T-helper 2 cell treated with Interferon-gamma antibody and Interleukin-4, amounts not matched to agents 5 μg/mL and 100 μg/mL, for 36 hours (primary cell): ENCODE results near the gene SLC22A17.

Source experiments
- DNase-seq: peaks from one replicate; pipeline ENCODE4 v3.0.0; 2021; ENCODE audit warnings: low spot score
- H3K27ac Mint-ChIP-seq: one replicate; pipeline ENCODE4 v1.8.0; 2021; ENCODE audit warnings: mild to moderate bottlenecking, mixed read lengths
- H3K27me3 Mint-ChIP-seq: one replicate; pipeline ENCODE4 v1.8.0; 2021; ENCODE audit warnings: low read depth, mixed read lengths
- H3K36me3 Mint-ChIP-seq: one replicate; pipeline ENCODE4 v1.8.0; 2021; ENCODE audit warnings: low read depth, mixed read lengths
- H3K4me1 Mint-ChIP-seq: one replicate; pipeline ENCODE4 v1.8.0; 2021; ENCODE audit warnings: low read depth, mixed read lengths
- H3K4me3 Mint-ChIP-seq: one replicate; pipeline ENCODE4 v1.8.0; 2022; ENCODE audit warnings: mild to moderate bottlenecking, moderate library complexity, mixed read lengths
- H3K9me3 Mint-ChIP-seq: one replicate; pipeline ENCODE4 v1.8.0; 2021; ENCODE audit warnings: mixed read lengths

The SLC22A17 gene

DNA sequence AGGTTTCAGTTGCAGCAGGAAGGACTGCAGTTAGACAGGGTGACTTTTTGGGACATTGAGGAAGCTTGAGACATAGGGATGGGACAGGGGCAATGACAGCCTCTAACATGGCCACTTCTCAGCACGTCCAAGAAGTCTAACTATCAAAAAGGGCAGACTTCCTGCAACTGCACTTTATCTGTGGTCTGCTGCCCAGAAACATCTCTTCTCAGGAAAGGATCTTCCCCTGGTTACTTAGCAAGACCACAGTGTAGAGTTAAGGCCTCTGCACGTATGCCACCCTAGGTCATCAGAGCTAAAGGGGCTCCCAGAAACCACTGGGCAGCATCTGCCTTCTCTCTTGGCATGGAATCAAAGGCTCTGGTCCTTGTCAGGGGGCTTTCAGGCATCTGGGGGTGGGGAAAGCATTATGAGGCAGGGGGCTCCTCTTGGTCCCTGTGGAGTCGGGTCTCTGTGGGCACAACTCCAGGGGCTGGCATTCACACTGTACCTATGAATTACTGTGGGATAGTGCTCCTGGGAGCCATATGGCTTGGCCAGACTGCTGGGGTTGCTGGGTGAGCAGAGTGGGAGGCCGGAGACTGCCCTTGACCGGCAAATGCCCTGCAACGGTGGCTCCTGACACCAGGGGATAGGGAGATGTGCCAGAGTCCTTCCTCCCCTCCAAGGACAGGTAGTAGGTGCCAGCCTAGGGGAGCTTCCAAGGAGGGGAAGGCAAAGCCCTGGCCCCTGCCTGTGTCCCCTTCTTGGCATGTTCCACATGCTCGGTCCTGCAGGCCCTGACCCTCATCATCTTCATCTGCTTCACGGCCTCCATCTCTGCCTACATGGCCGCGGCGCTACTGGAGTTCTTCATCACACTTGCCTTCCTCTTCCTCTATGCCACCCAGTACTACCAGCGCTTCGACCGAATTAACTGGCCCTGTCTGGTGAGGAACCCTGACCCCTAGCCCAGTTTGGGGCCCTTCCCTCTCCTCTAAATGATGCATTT is 25.2 kb upstream of the SLC22A17 start:
- Mint-ChIP-seq H3K36me3 (no peaks in the 10 kb centered on the region), H3K27me3 (peaks cover 8% of the 10 kb centered on the region), H3K27ac (no peak overlapping the region), H3K9me3 (no peaks in the 10 kb centered on the region), H3K4me1 (no peaks in the 10 kb centered on the region), H3K4me3 (no peak overlapping the region)
- no peak for DNase-seq

DNA sequence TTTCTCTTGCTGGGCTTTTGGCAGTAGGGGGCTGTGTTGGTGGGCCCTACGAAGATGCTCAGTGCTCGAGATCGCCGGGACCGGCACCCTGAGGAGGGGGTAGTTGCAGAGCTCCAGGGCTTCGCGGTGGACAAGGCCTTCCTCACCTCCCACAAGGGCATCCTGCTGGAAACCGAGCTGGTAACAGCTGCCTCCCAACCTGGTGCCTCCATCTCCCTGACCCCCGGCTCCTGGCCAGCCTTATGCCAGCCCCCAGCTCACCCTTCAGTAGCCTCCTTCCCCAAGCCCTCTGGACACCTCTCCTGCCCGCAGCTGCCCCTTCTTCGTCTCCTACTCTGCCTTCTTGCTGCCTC is 24.5 kb upstream of the SLC22A17 start:
- Mint-ChIP-seq H3K9me3 (no peaks in the 10 kb centered on the region), H3K4me3 (no peak overlapping the region), H3K27me3 (peaks cover 8% of the 10 kb centered on the region), H3K27ac (no peak overlapping the region), H3K4me1 (no peaks in the 10 kb centered on the region), H3K36me3 (no peaks in the 10 kb centered on the region)
- DNase-seq = no peak

DNA sequence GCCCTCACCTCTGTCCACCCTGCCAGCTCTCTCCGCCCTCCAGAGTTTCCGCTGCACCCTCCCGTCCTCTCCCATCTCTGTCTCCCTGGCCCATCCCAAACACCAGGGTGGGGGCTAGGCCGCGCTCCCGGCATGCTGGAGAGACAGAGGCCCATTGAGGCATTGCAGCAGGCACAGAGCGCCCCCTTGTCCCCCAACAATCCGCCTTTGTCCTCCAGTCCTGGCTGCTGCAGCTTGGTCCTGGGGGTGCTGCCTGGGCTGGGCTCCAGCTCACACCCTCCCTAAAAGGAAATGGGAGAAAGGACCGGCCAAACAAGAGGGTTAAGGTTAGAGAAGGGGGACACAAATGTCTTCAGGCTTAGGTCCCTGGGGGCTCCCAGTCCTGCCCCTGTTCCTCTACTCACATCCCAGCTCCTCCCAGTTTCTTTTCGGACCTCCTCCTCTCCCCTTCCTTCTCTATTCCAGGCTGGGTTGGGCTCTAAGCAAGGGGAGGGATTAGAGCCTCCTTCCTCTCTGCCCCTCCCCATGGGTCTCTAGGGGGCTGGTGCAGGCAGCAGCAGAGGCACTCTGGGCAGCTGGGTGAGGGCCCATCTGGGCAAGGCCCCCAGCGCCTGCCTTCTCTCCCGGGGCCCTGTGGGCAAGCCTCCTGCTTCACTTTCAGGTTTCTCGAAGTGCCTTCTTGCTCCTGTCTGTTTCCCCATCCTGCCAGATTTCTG is 24.0 kb upstream of the SLC22A17 start, which contains the start of gene CMTM5:
TSS of gene CMTM5 (plus strand) at position 565 of the 716 bp plus-strand sequence. CDS start 206 bp downstream, outside the sequence.
- no peak within 1 kb of the TSS for H3K4me3 Mint-ChIP-seq
- H3K27ac Mint-ChIP-seq = no peak within 1 kb of the TSS
- H3K27me3 Mint-ChIP-seq = peaks cover 5% of the 10 kb centered on the region
- no peaks in the 10 kb centered on the region for H3K4me1 Mint-ChIP-seq
- H3K9me3 Mint-ChIP-seq = no peaks in the 10 kb centered on the region
- H3K36me3 Mint-ChIP-seq = no peaks in the 10 kb centered on the region
- no peak for DNase-seq

DNA sequence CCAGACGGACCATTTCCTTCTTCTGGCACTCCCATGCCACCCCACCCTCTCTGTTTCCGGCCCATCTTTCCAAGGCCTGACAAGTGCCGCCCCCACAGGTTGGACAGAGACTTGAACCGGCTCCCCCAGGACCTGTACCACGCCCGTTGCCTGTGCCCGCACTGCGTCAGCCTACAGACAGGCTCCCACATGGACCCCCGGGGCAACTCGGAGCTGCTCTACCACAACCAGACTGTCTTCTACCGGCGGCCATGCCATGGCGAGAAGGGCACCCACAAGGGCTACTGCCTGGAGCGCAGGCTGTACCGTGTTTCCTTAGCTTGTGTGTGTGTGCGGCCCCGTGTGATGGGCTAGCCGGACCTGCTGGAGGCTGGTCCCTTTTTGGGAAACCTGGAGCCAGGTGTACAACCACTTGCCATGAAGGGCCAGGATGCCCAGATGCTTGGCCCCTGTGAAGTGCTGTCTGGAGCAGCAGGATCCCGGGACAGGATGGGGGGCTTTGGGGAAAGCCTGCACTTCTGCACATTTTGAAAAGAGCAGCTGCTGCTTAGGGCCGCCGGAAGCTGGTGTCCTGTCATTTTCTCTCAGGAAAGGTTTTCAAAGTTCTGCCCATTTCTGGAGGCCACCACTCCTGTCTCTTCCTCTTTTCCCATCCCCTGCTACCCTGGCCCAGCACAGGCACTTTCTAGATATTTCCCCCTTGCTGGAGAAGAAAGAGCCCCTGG is 23.0 kb upstream of the SLC22A17 start:
- DNase-seq = no peak
- Mint-ChIP-seq H3K4me3 (no peak overlapping the region), H3K27ac (no peak overlapping the region), H3K4me1 (no peaks in the 10 kb centered on the region), H3K36me3 (no peaks in the 10 kb centered on the region), H3K9me3 (no peaks in the 10 kb centered on the region), H3K27me3 (peaks cover 7% of the 10 kb centered on the region)

DNA sequence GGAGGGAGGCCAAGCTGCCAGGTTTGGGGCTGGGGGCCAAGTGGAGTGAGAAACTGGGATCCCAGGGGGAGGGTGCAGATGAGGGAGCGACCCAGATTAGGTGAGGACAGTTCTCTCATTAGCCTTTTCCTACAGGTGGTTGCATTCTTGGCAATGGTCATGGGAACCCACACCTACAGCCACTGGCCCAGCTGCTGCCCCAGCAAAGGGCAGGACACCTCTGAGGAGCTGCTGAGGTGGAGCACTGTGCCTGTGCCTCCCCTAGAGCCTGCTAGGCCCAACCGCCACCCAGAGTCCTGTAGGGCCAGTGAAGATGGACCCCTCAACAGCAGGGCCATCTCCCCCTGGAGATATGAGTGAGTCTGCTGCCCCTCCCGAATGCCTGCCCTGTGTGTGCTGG is 20.4 kb upstream of the SLC22A17 start:
- Mint-ChIP-seq H3K4me3 (no peak overlapping the region), H3K4me1 (no peaks in the 10 kb centered on the region), H3K36me3 (no peaks in the 10 kb centered on the region), H3K9me3 (no peaks in the 10 kb centered on the region), H3K27me3 (peaks cover 17% of the 10 kb centered on the region), H3K27ac (no peak overlapping the region)
- DNase-seq = no peak

DNA sequence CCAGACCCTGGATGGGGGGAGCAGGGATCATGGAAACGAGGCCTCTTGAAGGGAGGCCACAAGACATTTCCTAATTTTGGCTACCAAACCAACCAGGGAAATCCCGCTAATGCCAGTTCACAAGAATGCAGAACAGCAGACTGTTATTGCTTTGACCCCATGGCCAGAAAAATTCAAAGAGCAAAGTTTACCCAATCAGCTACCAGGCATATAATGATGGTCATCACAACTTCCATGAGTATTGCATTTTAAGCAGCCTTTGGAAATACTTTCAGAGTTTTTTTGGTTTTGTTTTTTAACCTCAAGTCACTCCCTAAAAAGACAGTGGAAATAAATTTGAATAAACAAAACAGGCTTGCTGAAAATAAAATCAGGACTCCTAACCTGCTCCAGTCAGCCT is 19.8 kb upstream of the SLC22A17 start, which contains the start of gene IL25:
TSS of gene IL25 (plus strand) at position 301 of the 400 bp plus-strand sequence.
- no peaks in the 10 kb centered on the region for H3K4me1 Mint-ChIP-seq
- H3K9me3 Mint-ChIP-seq = no peaks in the 10 kb centered on the region
- H3K4me3 Mint-ChIP-seq = no peak within 1 kb of the TSS
- H3K36me3 Mint-ChIP-seq = no peaks in the 10 kb centered on the region
- H3K27ac Mint-ChIP-seq = no peak within 1 kb of the TSS
- H3K27me3 Mint-ChIP-seq = peaks cover 22% of the 10 kb centered on the region
- no peak for DNase-seq

DNA sequence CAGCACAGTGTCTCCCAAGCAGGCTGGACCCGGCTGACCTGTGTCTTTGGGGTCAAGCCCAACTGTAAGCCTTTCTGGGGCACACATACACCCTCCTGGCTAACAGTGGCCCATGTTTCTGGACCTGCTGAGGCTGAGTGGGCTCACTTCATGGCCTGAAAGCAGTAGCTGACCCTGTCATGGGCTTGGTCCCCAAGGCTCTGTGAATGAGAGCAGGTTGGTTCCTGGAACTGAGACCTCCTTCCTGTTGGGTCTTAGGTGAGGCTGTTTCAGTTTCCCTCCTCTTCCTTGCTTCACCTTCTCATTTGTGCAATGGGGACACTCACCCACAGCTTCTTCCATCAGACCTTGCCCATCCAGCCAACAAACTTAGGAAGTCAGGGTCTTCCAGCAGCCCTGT is 19.2 kb upstream of the SLC22A17 start:
- Mint-ChIP-seq H3K4me3 (no peak overlapping the region), H3K27ac (no peak overlapping the region)
- DNase-seq = no peak

DNA sequence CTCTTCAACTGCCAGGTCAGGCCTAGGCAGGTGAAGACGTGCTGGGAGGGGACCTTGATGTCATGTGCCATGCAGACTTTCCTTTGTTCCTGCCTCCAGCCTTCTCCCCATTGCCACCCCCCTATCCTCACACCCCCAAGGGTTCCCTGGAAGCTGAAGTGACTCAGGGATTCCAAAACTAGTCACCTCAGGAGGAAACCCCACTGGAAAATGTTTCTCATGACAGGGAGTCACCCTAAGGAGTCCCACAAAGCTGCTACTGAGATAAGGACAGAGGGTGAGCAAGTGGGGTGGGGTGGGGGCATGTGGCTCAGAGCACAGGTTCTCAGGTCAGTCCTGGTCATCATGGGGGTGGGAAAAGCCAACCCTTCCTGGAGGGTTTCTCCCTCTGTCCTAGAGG is 17.5 kb upstream of the SLC22A17 start:
- Mint-ChIP-seq H3K4me3 (no peak overlapping the region), H3K27ac (no peak overlapping the region), H3K27me3 (peaks cover 33% of the 10 kb centered on the region), H3K4me1 (no peaks in the 10 kb centered on the region), H3K36me3 (no peaks in the 10 kb centered on the region), H3K9me3 (no peaks in the 10 kb centered on the region)
- no peak for DNase-seq

More for the DNA sequence above, 19.2 kb upstream of the SLC22A17 start:
- Mint-ChIP-seq H3K36me3 (no peaks in the 10 kb centered on the region), H3K9me3 (no peaks in the 10 kb centered on the region), H3K4me1 (no peaks in the 10 kb centered on the region), H3K27me3 (peaks cover 28% of the 10 kb centered on the region)

DNA sequence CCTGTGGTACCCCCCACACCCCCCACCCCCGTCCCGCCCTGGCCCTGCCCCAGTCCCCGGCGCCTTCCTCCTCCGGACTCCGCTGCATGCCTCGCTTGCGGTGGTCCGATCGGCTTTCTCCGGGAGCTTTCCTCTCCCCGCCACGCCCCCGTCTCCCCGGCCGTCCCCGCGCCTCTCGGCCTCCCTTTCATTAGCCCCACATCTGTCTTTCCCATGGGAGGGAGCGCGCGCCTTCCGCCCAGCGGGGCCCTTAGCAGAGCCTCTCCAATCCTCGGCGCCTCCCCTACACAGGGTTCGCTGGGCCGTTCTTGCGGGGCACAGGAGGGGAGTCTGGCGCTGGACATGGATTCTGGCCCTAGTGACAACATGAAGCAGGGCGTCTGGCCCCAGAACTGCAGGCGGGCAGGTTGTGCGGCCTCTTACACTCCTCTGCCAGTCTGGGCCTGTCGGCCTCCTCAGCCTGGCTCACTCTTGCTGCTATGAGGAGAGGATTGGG is 13.8 kb upstream of the SLC22A17 start:
- DNase-seq = no peak
- Mint-ChIP-seq H3K36me3 (no peaks in the 10 kb centered on the region), H3K27ac (no peak overlapping the region), H3K27me3 (peaks cover 48% of the 10 kb centered on the region), H3K9me3 (no peaks in the 10 kb centered on the region), H3K4me3 (no peak overlapping the region), H3K4me1 (no peaks in the 10 kb centered on the region)

DNA sequence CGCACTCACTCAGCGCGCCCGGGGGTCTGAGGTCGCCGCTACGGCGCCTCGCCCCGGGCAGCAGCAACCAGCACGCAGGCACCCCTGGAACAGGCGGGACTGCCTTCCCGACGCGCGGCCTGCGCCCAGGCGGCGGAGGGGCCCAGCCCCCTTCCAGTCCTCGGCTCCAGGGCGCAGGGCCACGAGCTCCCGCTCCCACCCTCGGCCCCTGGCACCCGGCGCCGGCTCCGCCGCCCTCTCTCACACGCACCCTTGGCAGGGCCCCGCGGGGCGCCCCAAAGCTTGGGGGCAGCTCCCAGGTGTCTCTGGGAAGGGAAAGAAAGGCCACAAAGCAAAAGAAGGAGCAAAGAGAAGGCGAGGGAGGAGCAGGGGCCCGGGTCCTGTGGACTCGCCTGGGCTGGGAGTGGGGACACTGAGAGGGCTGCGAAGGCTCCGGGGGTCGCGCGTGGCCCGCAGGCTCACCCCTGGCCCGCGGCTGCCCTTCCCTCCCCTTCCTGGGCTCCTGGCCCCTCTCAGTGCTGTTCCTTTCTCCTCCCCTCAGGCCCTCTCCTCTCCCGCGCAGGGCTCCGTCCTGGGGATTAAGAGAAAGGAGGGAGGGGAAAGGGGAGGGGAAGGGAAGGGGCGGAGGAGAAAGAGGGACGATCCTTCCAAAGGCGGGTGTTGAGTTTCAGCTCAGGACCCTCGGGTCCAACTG is 13.2 kb upstream of the SLC22A17 start:
- peaks cover 46% of the 10 kb centered on the region for H3K27me3 Mint-ChIP-seq
- no peaks in the 10 kb centered on the region for H3K9me3 Mint-ChIP-seq
- no peak overlapping the region for H3K27ac Mint-ChIP-seq
- H3K4me1 Mint-ChIP-seq = no peaks in the 10 kb centered on the region
- H3K4me3 Mint-ChIP-seq = no peak overlapping the region
- DNase-seq = no peak
- no peaks in the 10 kb centered on the region for H3K36me3 Mint-ChIP-seq

DNA sequence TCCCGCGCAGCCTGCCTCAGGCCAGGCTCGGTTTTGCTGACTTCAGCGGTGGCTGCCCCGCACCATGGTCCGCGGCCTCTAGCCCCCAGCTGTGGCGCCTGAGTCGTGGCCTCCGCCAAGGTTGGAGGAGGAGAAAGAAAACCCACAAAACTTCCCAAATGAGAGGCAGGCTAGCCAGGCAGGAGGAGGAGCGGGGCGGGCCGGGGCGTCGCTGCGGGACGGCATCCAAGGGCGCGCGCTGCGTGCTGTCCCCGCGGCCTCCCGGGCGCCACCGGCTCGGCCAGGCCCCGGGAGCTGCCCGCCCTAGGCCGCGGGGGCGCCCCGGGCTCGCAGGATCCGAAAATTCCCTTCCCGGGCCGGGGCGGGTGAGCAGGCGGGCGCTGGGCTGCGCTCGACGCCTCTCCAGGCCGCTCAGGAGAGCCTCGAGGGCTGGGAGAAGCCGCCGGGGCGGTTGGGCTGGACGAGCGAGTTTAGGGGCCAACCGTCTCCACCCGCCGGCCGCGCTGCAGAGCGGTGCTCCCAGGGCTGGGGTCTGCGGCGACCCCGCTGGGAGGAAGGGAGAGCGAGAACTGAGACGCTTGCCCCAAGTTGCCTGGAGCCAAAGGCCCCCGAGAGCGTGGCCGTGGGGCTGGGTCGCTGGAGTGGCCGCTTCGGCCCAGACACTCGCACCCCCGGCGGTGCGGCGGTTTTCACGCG is 12.5 kb upstream of the SLC22A17 start, which contains the start of gene EFS:
TSS of gene EFS (minus strand) at position 137 of the 696 bp plus-strand sequence. CDS start 147 bp downstream, outside the sequence.
- Mint-ChIP-seq H3K36me3 (no peaks in the 10 kb centered on the region), H3K27me3 (peaks cover 46% of the 10 kb centered on the region), H3K4me3 (no peak within 1 kb of the TSS), H3K4me1 (no peaks in the 10 kb centered on the region), H3K9me3 (no peaks in the 10 kb centered on the region), H3K27ac (no peak within 1 kb of the TSS)
- DNase-seq = no peak

DNA sequence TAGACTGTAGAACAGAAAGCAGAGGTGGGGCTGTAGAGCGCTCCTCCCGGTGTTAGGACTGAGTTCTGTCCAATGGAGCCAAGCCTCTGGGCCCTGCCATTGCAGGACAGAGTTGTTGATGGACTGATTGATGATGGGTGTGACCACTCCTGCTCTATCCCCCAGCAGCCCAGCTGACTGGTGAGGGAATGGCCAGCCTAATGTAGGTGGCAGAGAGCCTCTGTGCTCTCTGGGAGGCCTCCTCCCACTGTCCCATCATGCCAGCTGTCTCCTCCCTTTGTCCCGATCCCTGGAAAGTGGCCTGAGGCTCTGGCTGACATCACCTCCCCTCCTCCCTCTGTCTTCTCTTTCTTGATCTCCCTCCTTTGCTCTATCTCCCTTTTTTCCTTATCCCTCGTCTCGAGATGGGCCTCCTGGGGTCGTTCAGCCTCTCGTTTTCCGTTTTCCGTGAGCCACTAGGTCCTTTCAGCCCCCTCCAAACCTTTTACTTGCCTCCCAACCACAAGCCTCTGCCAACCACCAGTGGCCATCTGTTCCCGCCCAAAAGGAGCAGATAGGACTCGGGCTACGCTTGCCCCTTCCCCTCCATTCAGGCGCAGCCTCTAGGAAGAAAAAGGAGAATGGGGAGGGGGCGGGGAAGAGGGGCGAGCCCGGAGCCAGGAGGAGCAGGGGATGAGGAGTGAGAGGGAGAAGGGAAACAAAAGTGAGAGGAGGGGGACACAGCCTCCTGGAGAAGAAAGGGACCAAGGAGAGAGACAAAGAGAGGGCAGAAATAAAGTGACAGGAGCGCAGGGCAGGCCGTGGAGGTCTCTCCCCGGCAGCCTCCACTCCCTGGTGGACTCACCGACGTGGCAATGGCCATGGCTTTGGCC is 11.7 kb upstream of the SLC22A17 start:
- H3K4me1 Mint-ChIP-seq = no peaks in the 10 kb centered on the region
- no peaks in the 10 kb centered on the region for H3K9me3 Mint-ChIP-seq
- no peak overlapping the region for H3K4me3 Mint-ChIP-seq
- no peak for DNase-seq
- H3K27ac Mint-ChIP-seq = no peak overlapping the region
- no peaks in the 10 kb centered on the region for H3K36me3 Mint-ChIP-seq
- H3K27me3 Mint-ChIP-seq = peaks cover 46% of the 10 kb centered on the region
